Measurements from ENCODE around the gene PCOLCE2.

PCOLCE2 gene

DNA sequence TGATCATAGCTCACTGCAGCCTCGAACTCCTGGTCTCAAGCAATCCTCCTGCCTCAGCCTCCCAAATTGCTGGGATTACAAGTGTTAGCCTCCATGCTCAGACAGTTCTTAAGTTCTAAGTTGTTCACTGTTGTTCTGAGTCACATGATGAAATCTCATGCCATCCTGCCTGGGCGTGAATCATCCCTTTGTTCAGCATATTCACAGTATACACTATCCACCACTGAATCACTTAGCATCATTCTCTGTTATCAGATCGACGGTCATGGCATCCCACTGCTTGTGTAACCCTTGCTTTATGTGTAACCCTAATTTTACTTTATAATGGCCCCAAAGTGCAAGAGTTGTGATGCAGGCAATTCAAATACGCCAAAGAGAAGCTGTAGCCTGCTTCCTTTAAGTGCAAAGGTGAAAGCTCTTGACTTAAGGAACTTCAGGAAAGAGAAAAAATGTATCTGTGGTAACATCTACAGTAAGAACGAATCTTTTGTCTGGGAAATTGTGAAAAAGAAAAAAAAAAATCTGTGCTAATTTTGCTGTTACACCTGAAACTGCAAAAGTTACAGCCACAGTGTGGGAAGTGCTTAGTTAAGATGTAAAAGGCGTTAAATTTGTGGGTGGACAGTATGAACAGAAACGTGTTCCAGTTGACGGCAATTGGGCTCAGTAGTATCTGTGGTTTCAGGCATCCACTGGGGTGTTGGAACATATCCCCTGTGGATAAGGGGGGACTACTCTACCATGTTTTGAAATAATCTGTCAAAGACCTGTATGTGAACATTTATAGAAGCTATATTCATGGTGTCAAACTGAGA is 80.6 kb downstream of the PCOLCE2 start:
- no peak overlapping the region for H3K4me3 ChIP-seq (ENCODE audit: low read depth, low read length)
- H3K9ac ChIP-seq (ENCODE audit: low read depth, low read length): no peak overlapping the region
- H3K27me3 ChIP-seq (ENCODE audit: control insufficient read depth, insufficient read depth, low read length): no peaks in the 10 kb centered on the region
- no peak overlapping the region for H3K27ac ChIP-seq (ENCODE audit: low read depth, low read length)
- peaks cover 18% of the 10 kb centered on the region for H3K36me3 ChIP-seq (ENCODE audit: control insufficient read depth, insufficient read depth, low read length)
- H3K9me3 ChIP-seq (ENCODE audit: control insufficient read depth, insufficient read depth, low read length): no peaks in the 10 kb centered on the region
- no peaks in the 10 kb centered on the region for H3K4me1 ChIP-seq (ENCODE audit: control insufficient read depth, insufficient read depth, low read length)

DNA sequence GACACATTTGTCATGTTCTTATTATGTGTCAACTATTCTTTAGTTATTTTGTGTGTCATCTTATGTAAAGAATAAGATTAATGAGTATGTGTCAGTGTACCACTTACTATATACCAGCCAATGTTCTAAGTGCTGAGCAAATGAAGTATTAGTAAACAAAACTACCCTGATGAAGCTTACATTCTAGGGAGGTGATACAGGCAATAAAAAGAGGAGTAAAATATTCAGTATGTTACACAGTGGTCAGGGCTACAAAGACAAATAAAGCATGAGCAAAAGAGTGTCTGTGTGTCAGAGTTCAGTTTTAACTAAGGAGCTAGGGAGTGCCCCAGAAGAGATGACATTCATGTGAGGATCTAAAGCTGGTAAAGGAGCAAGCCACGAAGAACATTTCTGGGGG is 86.0 kb downstream of the PCOLCE2 start:
- H3K9ac ChIP-seq (ENCODE audit: low read depth, low read length): no peak overlapping the region
- no peak overlapping the region for H3K27ac ChIP-seq (ENCODE audit: low read depth, low read length)
- H3K36me3 ChIP-seq (ENCODE audit: control insufficient read depth, insufficient read depth, low read length): peaks cover 18% of the 10 kb centered on the region
- no peaks in the 10 kb centered on the region for H3K9me3 ChIP-seq (ENCODE audit: control insufficient read depth, insufficient read depth, low read length)
- H3K4me1 ChIP-seq (ENCODE audit: control insufficient read depth, insufficient read depth, low read length): peaks cover 15% of the 10 kb centered on the region
- no peaks in the 10 kb centered on the region for H3K27me3 ChIP-seq (ENCODE audit: control insufficient read depth, insufficient read depth, low read length)
- no peak overlapping the region for H3K4me3 ChIP-seq (ENCODE audit: low read depth, low read length)

DNA sequence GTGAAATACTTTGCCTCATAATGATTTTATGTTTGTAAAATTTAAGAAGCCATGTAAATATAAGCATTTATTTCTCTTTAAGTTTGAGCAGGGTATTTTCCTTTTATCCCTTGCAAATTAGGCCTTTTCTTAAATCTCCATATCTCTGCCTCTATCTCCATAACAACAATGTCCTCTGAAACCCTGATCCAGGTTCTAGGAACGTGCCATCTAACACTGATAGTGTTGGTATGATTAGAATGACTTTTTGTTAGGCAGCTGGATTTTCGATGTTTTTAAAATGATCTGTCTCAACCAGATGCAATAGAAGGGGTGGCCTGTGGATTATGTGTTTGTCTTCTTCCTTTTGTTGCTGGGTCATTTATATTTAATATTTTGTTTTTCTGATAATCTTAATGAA is 87.1 kb downstream of the PCOLCE2 start:
- H3K36me3 ChIP-seq (ENCODE audit: control insufficient read depth, insufficient read depth, low read length): peaks cover 18% of the 10 kb centered on the region
- no peak overlapping the region for H3K27ac ChIP-seq (ENCODE audit: low read depth, low read length)
- no peak overlapping the region for H3K4me3 ChIP-seq (ENCODE audit: low read depth, low read length)
- no peak overlapping the region for H3K9ac ChIP-seq (ENCODE audit: low read depth, low read length)
- peaks cover 15% of the 10 kb centered on the region for H3K4me1 ChIP-seq (ENCODE audit: control insufficient read depth, insufficient read depth, low read length)
- H3K9me3 ChIP-seq (ENCODE audit: control insufficient read depth, insufficient read depth, low read length): no peaks in the 10 kb centered on the region
- no peaks in the 10 kb centered on the region for H3K27me3 ChIP-seq (ENCODE audit: control insufficient read depth, insufficient read depth, low read length)

DNA sequence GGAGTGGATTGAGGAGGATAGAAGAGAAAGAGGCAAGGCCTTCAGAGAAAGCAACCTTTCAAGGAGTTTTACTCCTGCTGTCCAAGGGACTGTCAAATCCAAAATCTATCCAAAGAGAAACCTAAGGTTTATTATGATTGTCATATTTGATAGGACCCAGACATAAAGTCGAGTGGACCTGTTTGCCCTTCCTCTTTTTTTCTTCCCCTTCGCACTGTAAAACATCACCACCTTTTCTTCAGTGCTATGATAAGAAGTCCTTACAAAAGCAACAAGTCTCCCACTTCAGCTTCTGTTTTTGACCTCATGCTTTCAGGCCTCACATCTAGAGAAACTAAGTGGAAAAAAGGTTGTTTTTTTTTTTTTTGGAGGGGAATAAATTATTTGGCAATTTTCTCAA is 92.1 kb downstream of the PCOLCE2 start:
- Histone ChIP-seq H3K4me3 (ENCODE audit: low read depth, low read length) (no peak overlapping the region), H3K4me1 (ENCODE audit: control insufficient read depth, insufficient read depth, low read length) (peaks cover 27% of the 10 kb centered on the region), H3K9me3 (ENCODE audit: control insufficient read depth, insufficient read depth, low read length) (no peaks in the 10 kb centered on the region), H3K27ac (ENCODE audit: low read depth, low read length) (no peak overlapping the region), H3K36me3 (ENCODE audit: control insufficient read depth, insufficient read depth, low read length) (no peaks in the 10 kb centered on the region), H3K9ac (ENCODE audit: low read depth, low read length) (no peak overlapping the region), H3K27me3 (ENCODE audit: control insufficient read depth, insufficient read depth, low read length) (no peaks in the 10 kb centered on the region)

DNA sequence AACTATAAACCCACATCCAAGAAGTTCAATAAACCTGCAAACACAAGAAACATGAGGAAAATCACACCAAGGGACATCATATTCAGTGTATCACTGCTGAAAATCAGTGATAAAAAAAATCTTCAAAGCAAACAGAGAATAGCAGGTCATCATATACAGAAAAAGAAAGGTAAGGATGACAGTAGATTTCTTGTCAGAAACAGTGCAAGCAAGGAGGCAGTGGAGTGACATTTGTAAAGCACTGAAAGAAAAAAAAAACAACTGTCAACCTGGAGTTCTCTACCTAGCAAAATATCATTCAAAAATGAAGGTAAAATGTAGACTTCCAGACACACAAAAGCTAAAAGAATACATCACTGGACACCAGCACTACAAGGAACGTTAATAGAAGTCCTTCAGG is 93.6 kb downstream of the PCOLCE2 start:
- H3K9me3 ChIP-seq (ENCODE audit: control insufficient read depth, insufficient read depth, low read length): no peaks in the 10 kb centered on the region
- H3K36me3 ChIP-seq (ENCODE audit: control insufficient read depth, insufficient read depth, low read length): no peaks in the 10 kb centered on the region
- no peak overlapping the region for H3K9ac ChIP-seq (ENCODE audit: low read depth, low read length)
- no peaks in the 10 kb centered on the region for H3K27me3 ChIP-seq (ENCODE audit: control insufficient read depth, insufficient read depth, low read length)
- H3K4me3 ChIP-seq (ENCODE audit: low read depth, low read length): no peak overlapping the region
- H3K4me1 ChIP-seq (ENCODE audit: control insufficient read depth, insufficient read depth, low read length): peaks cover 20% of the 10 kb centered on the region; the same call in 1 of the 2 replicates
- H3K27ac ChIP-seq (ENCODE audit: low read depth, low read length): no peak overlapping the region

DNA sequence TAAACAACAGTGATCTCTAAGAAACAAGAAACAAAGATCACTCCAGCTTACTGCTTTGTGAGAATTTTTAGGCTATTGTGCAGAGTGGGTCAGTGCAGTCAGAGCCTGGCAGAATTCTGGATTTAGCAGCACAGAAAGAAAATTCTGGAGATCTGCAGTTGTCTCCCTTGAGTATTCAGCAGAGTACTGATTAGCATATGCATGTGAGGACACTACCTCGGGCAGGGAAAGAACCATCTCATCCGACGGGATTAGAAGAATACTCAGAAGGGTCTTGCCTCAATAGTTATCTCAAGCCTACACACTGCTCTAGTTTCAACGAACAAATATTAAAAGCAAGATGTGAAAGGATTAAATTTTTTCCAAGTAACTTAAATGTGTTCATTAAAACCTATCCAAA is 94.4 kb downstream of the PCOLCE2 start:
- no peak overlapping the region for H3K9ac ChIP-seq (ENCODE audit: low read depth, low read length)
- no peaks in the 10 kb centered on the region for H3K27me3 ChIP-seq (ENCODE audit: control insufficient read depth, insufficient read depth, low read length)
- no peaks in the 10 kb centered on the region for H3K9me3 ChIP-seq (ENCODE audit: control insufficient read depth, insufficient read depth, low read length)
- H3K4me3 ChIP-seq (ENCODE audit: low read depth, low read length): no peak overlapping the region
- no peak overlapping the region for H3K27ac ChIP-seq (ENCODE audit: low read depth, low read length)
- H3K36me3 ChIP-seq (ENCODE audit: control insufficient read depth, insufficient read depth, low read length): no peaks in the 10 kb centered on the region
- H3K4me1 ChIP-seq (ENCODE audit: control insufficient read depth, insufficient read depth, low read length): peaks cover 24% of the 10 kb centered on the region; the same call in 1 of the 2 replicates

DNA sequence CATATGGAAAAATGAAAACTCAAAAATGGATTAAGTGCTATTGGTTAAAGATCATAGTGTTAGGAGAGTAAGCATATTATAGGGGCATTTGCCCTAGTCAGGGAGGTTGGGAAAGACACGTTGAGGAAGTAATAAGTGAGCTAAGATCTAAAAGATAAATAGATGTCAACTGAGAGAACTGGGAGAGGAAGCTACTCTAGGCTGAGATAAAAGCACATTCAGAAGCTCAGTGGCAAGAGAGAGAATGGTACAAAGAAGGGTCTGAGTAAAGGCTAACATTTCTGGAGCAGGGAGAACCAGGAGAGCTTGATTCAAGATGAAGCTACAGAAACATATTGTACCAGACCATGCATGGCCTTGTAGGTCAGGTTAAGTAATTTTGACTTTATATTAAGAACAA is 101.2 kb downstream of the PCOLCE2 start:
- Histone ChIP-seq H3K9me3 (ENCODE audit: control insufficient read depth, insufficient read depth, low read length) (no peaks in the 10 kb centered on the region), H3K36me3 (ENCODE audit: control insufficient read depth, insufficient read depth, low read length) (peaks cover 8% of the 10 kb centered on the region; the same call in 1 of the 2 replicates), H3K27me3 (ENCODE audit: control insufficient read depth, insufficient read depth, low read length) (no peaks in the 10 kb centered on the region), H3K9ac (ENCODE audit: low read depth, low read length) (no peak overlapping the region), H3K4me1 (ENCODE audit: control insufficient read depth, insufficient read depth, low read length) (peaks cover 7% of the 10 kb centered on the region; the same call in 1 of the 2 replicates), H3K27ac (ENCODE audit: low read depth, low read length) (no peak overlapping the region), H3K4me3 (ENCODE audit: low read depth, low read length) (no peak overlapping the region)

DNA sequence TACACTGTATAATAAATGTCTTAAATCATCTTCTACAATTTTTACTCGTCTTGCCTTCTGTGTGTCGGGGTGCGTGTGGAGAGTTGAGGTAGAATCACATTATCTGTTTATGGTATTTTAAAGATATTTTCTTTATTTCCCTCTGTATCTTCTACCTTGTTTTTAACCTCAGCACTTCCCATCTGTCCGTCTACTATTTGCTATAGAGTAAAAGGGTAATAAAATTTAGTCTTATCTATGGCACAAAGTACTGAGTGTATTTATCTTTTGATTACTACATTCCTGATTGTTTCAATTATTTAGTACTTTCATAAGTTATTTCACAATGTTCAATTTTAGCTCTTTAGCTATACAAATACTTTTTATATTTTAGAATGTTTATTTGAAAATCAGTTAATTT is 102.9 kb downstream of the PCOLCE2 start:
- Histone ChIP-seq H3K9ac (ENCODE audit: low read depth, low read length) (no peak overlapping the region), H3K27me3 (ENCODE audit: control insufficient read depth, insufficient read depth, low read length) (no peaks in the 10 kb centered on the region), H3K9me3 (ENCODE audit: control insufficient read depth, insufficient read depth, low read length) (no peaks in the 10 kb centered on the region), H3K36me3 (ENCODE audit: control insufficient read depth, insufficient read depth, low read length) (peaks cover 8% of the 10 kb centered on the region; the same call in 1 of the 2 replicates), H3K27ac (ENCODE audit: low read depth, low read length) (no peak overlapping the region), H3K4me1 (ENCODE audit: control insufficient read depth, insufficient read depth, low read length) (peaks cover 4% of the 10 kb centered on the region; the same call in 1 of the 2 replicates), H3K4me3 (ENCODE audit: low read depth, low read length) (no peak overlapping the region)

DNA sequence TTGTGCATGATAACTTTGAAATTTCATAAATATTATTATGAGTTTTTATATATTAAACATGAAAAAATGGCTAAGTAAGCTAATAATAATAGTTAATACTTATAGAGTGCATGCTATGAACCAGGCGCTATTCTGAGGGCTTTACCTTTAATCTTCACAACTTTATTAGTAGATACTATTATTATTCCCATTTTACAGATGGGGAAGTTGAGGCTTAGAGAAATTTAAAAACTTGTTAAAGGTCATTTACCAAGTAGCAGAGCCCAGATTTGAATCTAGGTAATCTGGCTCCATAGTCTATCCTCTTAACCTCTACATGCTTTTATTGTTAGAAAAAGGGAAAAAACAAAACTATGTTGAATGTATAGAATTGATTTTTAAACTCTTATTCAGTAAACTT is 104.7 kb downstream of the PCOLCE2 start:
- H3K9ac ChIP-seq (ENCODE audit: low read depth, low read length): no peak overlapping the region
- H3K36me3 ChIP-seq (ENCODE audit: control insufficient read depth, insufficient read depth, low read length): peaks cover 8% of the 10 kb centered on the region; the same call in 1 of the 2 replicates
- H3K27ac ChIP-seq (ENCODE audit: low read depth, low read length): no peak overlapping the region
- no peaks in the 10 kb centered on the region for H3K9me3 ChIP-seq (ENCODE audit: control insufficient read depth, insufficient read depth, low read length)
- H3K27me3 ChIP-seq (ENCODE audit: control insufficient read depth, insufficient read depth, low read length): no peaks in the 10 kb centered on the region
- H3K4me3 ChIP-seq (ENCODE audit: low read depth, low read length): no peak overlapping the region
- no peaks in the 10 kb centered on the region for H3K4me1 ChIP-seq (ENCODE audit: control insufficient read depth, insufficient read depth, low read length)

DNA sequence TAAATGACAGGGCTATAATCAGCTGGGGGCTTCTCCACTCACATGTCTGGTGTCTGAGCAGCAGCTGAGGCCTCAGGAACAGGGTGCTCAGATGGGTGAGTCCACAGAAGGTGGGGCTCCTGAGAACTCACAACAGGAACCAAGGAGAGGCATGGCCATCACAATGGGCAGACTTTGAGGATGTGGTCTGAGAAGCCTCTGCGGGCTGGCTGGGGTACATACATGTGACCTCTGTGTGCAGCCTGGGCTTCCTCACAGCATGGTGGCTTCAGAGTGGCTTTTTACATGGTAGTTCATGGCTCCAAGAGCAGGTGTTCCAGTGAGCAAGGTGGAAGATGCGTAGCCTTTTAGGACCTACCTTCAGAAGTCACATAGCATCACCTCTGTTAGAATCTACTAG is 106.3 kb downstream of the PCOLCE2 start:
- Histone ChIP-seq H3K36me3 (ENCODE audit: control insufficient read depth, insufficient read depth, low read length) (peaks cover 8% of the 10 kb centered on the region; the same call in 1 of the 2 replicates), H3K27ac (ENCODE audit: low read depth, low read length) (no peak overlapping the region), H3K4me3 (ENCODE audit: low read depth, low read length) (no peak overlapping the region), H3K4me1 (ENCODE audit: control insufficient read depth, insufficient read depth, low read length) (no peaks in the 10 kb centered on the region), H3K27me3 (ENCODE audit: control insufficient read depth, insufficient read depth, low read length) (no peaks in the 10 kb centered on the region), H3K9ac (ENCODE audit: low read depth, low read length) (no peak overlapping the region), H3K9me3 (ENCODE audit: control insufficient read depth, insufficient read depth, low read length) (no peaks in the 10 kb centered on the region)

DNA sequence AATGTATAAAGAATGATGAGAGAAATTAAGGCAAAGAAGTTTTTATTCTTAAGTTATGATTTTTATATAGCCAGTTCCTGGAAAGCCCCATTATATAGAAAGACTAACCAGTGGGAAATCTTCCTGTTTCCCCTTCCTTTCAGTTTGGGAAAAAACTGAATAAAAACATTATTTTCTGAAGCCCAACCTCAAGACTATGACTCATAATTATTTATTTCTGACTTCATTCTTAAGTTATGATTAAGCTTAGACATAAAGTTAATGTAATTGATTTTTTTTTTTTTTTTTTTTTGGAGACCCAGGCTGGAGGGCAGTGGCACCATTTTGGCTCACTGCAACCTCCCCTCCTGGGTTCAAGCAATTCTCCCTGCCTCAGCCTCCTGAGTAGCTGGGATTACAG is 109.3 kb downstream of the PCOLCE2 start:
- no peak overlapping the region for H3K27ac ChIP-seq (ENCODE audit: low read depth, low read length)

More for the DNA sequence above, 109.3 kb downstream of the PCOLCE2 start:
- peaks cover 2% of the 10 kb centered on the region; the same call in 1 of the 2 replicates for H3K36me3 ChIP-seq (ENCODE audit: control insufficient read depth, insufficient read depth, low read length)
- no peaks in the 10 kb centered on the region for H3K9me3 ChIP-seq (ENCODE audit: control insufficient read depth, insufficient read depth, low read length)
- no peaks in the 10 kb centered on the region for H3K4me1 ChIP-seq (ENCODE audit: control insufficient read depth, insufficient read depth, low read length)
- H3K4me3 ChIP-seq (ENCODE audit: low read depth, low read length): no peak overlapping the region
- H3K9ac ChIP-seq (ENCODE audit: low read depth, low read length): no peak overlapping the region
- no peaks in the 10 kb centered on the region for H3K27me3 ChIP-seq (ENCODE audit: control insufficient read depth, insufficient read depth, low read length)
